Astrocyte (in vitro differentiated cells and primary cell): ENCODE measurements around the gene MYLK3.

Source experiments
- CTCF ChIP-seq: IDR thresholded peaks from 2 replicates; pipeline ENCODE4 v1.5.1; 2011; ENCODE audit warnings: low read depth, mild to moderate bottlenecking, inconsistent platforms, low read length, moderate library complexity; ENCODE audit not compliant: insufficient read depth
- EZH2 ChIP-seq: IDR thresholded peaks from 2 replicates; pipeline ENCODE4 v1.6.1; 2012; ENCODE audit warnings: mild to moderate bottlenecking, low read length, inconsistent platforms; ENCODE audit not compliant: insufficient read depth

- TF ChIP-seq CTCF (no peak), EZH2 (no peak)
Measured at GRCh38 chr16:46728806-46729205, 19.3 kb downstream of the MYLK3 start.
